Mucosa of descending colon (tissue), 3 donors: ENCODE measurements around the gene MISFA. TPM values are rescaled to one million over a fixed set of nuclear protein-coding genes. Genes with fewer than 3 reads are reported as not detected.

Source experiments
- ATAC-seq: fragments of 200-7000 bp; cut with Tn5 transposase; one replicate; pipeline ENCODE4 v1.9.1; 2020; ENCODE audit warnings: mild to moderate bottlenecking, moderate library complexity
- DNase-seq, 3 donors: peaks; one replicate each; pipeline ENCODE4 v3.0.0-alpha.2; 2020
- H3K36me3 ChIP-seq: fragments of 200-600 bp; one replicate; pipeline ENCODE4 v1.8.0; 2021; ENCODE audit warnings: low read depth, mild to moderate bottlenecking
- H3K4me1 ChIP-seq: fragments of 200-600 bp; one replicate; pipeline ENCODE4 v1.8.0; 2021; ENCODE audit warnings: low read depth, mild to moderate bottlenecking
- H3K4me3 ChIP-seq: fragments of 200-600 bp; one replicate; pipeline ENCODE4 v1.8.0; 2021; ENCODE audit warnings: mild to moderate bottlenecking
- H3K9me3 ChIP-seq: fragments of 200-600 bp; one replicate; pipeline ENCODE4 v1.8.0; 2021; ENCODE audit warnings: mild to moderate bottlenecking
- CTCF ChIP-seq: fragments of 200-600 bp; IDR thresholded peaks from one replicate; pipeline ENCODE4 v1.8.0; 2022; ENCODE audit warnings: antibody characterized with exemption, mild to moderate bottlenecking
- intact Hi-C, 2 donors: fragments of 100-400 bp; cut with DNase I in 1 of 2; cut with micrococcal nuclease in 1 of 2; formaldehyde crosslinking; loops; one replicate each; pipeline versions ENCODE4 v1.11.0 to v1.11.1; 2022; cut with DNase I, micrococcal nuclease
- long read RNA-seq, 2 donors: library from polyadenylated mRNA; unstranded; transcript quantifications; one replicate each; pipeline ENCODE4 v2.0.0, GENCODE V29; 2019 to 2021
- total RNA-seq, 3 donors: library from RNA; stranded (reverse); fragmentation: NEBNext Ultra II Directional in 2 of 3; extraction: Animal tissue kit (Norgen Biotek cat#: 25700) in 2 of 3; gene quantifications; one replicate each; pipeline versions ENCODE4 v1.2.1 to v1.2.4, GENCODE V29; 2021 to 2023
- donor health status: DM: no; HTN: no; CAD: no; lungs with moderate emphysema.
- donor health status: DM: no; HTN: no; CAD: no.
- donor health status: DM: no; HTN: yes; CAD: no.

The MISFA gene
- total RNA-seq, result 1 to 10 TPM; 2.8 to 3.8 (median 3.3) TPM
- long read RNA-seq, donor 1, partial matches to known transcripts, result 0 of 2 reads
- long read RNA-seq, donor 1, other reads (novel, unspliced or antisense), result 2 of 2 reads
- long read RNA-seq, donor 2, partial matches to known transcripts, result 0 of 2 reads
- long read RNA-seq, donor 2, other reads (novel, unspliced or antisense), result 2 of 2 reads

GRCh38 chr11:18599739-18600230 lies at the start of gene MISFA:
TSS of gene MISFA (plus strand) at chr11:18599789. CDS start at chr11:18599929, 140 bp downstream.
- no peak within 1 kb of the TSS for H3K4me3 ChIP-seq
- no peaks in the 10 kb centered on the region for H3K4me1 ChIP-seq
- DNase-seq (no peak), ATAC-seq (no peak)
- TF ChIP-seq CTCF, result no peak
- no peaks in the 10 kb centered on the region for H3K36me3 ChIP-seq
- no peaks in the 10 kb centered on the region for H3K9me3 ChIP-seq
- intact Hi-C loops, result no loop called here

- intact Hi-C loops, result no loop called here
- no peaks in the 10 kb centered on the region for H3K36me3 ChIP-seq
- no peak for ATAC-seq
- DNase-seq, result no peak
- no peaks in the 10 kb centered on the region for H3K9me3 ChIP-seq
- H3K4me3 ChIP-seq, result no peak overlapping the region
- no peak for TF ChIP-seq CTCF
- H3K4me1 ChIP-seq, result no peaks in the 10 kb centered on the region
These were observed 36.4 kb upstream of the MISFA start for GRCh38 chr11:18563090-18563730.

- DNase-seq (no peak), ATAC-seq (no peak)
- no peak overlapping the region for H3K4me3 ChIP-seq
- H3K36me3 ChIP-seq, result no peaks in the 10 kb centered on the region
- no peaks in the 10 kb centered on the region for H3K9me3 ChIP-seq
- H3K4me1 ChIP-seq, result no peaks in the 10 kb centered on the region
- TF ChIP-seq CTCF, result no peak
- intact Hi-C loops, result no loop called here
These were observed 35.4 kb upstream of the MISFA start for GRCh38 chr11:18564149-18564548.

- intact Hi-C loops, result no loop called here
These were observed 33.2 kb upstream of the MISFA start for GRCh38 chr11:18566406-18566805.

GRCh38 chr11:18567081-18567480 lies 32.5 kb upstream of the MISFA start:
- DNase-seq, result no peak
- Histone ChIP-seq H3K9me3 (no peaks in the 10 kb centered on the region), H3K36me3 (no peaks in the 10 kb centered on the region), H3K4me3 (no peak overlapping the region), H3K4me1 (no peaks in the 10 kb centered on the region)
- TF ChIP-seq CTCF, result no peak
- intact Hi-C loops, result no loop called here
- no peak for ATAC-seq

More at GRCh38 chr11:18566406-18566805, 33.2 kb upstream of the MISFA start:
- H3K4me3 ChIP-seq, result no peak overlapping the region
- no peaks in the 10 kb centered on the region for H3K36me3 ChIP-seq
- H3K9me3 ChIP-seq, result no peaks in the 10 kb centered on the region
- no peak for TF ChIP-seq CTCF
- DNase-seq (no peak), ATAC-seq (no peak)
- H3K4me1 ChIP-seq, result no peaks in the 10 kb centered on the region
